ENCODE measurements around the gene CIRBP.

The CIRBP gene

GRCh38 chr19:1269065-1269477 lies at the start of gene CIRBP:
Gene CIRBP, plus strand, starts transcription at chr19:1269332. Its CDS starts 1,602 bp downstream, at chr19:1270934.
- peak; percentile 98 to 99 (median 99) for DNase-seq (ENCODE audit: low read depth in 3 of 3, low spot score in 1 of 3)

GRCh38 chr19:1219786-1220476 lies 49.2 kb upstream of the CIRBP start:
- DNase-seq (ENCODE audit: low read depth in 3 of 3, low spot score in 1 of 3): no peak

DNA sequence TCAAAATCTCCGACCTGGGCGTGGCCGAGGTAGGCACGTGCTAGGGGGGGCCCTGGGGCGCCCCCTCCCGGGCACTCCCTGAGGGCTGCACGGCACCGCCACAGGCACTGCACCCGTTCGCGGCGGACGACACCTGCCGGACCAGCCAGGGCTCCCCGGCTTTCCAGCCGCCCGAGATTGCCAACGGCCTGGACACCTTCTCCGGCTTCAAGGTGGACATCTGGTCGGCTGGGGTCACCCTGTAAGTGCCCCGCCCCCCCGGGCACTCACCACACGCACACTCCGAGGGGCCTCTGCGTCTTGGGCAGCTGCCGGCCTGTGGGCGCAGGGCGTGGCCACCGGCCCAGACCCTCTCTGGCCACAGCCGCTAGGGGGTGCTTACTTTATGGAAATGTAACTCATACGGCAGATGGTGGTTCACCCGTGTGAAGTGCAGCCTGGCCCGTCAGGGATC lies 48.6 kb upstream of the CIRBP start:
- DNase-seq (ENCODE audit: low read depth in 3 of 3, low spot score in 1 of 3): no peak

DNA sequence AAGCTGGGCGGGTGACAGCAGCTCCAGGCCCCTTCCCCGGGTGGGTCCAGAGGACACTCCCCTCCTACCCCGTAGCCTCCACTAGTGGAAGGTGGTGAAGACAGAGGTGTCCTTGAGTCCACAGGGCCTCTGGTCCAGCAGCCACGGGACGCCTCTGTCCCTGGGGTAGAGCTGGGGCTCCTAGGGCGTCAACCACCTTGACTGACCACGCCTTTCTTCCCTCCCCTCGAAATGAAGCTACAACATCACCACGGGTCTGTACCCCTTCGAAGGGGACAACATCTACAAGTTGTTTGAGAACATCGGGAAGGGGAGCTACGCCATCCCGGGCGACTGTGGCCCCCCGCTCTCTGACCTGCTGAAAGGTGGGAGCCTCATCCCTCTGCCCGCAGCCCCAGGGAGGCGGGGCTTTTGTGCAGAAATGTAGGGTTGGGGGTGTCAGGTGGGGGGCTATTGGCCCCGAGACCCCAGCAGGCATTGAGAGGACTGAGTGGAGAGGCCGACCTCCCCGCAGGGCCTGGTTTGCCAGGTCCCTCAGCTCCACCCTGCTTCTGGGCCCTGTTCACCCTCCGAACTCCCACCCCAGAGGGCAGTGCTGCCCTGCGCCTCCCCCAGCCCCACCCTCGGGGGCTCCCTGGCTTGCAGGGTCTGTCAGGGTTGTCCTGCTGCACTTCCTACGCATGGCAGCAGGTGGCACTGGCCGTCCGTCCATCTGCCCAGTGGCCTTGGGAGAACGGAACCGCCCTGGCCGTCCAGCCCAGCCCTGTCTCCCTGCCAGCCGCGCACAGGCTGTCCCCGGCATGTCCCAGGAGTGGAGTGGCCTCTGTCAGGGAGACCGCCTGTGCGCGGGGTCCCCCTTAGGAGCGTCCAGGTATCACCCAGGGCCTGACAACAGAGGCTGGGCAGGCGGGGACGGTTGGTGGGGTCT lies 47.9 kb upstream of the CIRBP start:
- DNase-seq (ENCODE audit: low read depth in 3 of 3, low spot score in 1 of 3): no peak

- no peak for DNase-seq (ENCODE audit: low read depth in 3 of 3, low spot score in 1 of 3)
Observed at GRCh38 chr19:1221904-1222255, 47.3 kb upstream of the CIRBP start.

GRCh38 chr19:1222394-1222793 lies 46.7 kb upstream of the CIRBP start:
- DNase-seq (ENCODE audit: low read depth in 3 of 3, low spot score in 1 of 3): no peak

DNA sequence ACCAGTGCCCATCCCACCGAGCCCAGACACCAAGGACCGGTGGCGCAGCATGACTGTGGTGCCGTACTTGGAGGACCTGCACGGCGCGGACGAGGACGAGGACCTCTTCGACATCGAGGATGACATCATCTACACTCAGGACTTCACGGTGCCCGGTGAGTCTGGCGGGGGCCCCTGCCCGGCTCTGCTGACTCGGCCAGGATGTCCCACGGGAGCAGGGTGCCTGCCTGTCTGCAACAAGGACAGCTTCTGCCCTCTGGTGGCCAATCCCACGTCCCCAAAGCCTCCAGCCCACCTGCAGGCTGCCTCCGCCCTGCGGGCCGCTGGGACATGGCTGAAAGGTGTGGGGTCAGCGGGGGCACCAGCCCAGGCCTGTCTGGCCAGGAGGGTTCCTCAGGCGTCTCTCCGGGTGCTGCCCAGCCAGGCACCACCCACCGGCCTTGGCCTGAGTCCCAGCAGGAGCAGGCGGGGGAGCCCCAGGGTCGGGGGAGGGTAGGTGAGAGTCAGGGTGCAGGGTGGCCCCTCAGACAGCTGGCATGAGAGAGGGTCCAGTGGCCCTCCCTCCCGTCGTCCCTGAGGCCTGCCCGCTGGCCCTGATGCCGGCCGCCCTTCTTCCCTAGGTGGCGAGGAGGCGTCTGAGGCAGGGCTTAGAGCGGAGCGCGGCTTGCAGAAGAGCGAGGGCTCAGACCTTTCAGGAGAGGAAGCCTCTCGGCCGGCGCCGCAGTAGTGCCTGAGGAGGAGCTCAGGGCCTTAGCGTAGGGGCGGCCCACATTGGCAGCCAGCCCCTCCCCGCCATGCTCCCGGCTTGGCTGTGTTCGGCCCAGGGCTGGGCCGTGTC lies 45.9 kb upstream of the CIRBP start:
- DNase-seq (ENCODE audit: low read depth in 3 of 3, low spot score in 1 of 3): no peak

DNA sequence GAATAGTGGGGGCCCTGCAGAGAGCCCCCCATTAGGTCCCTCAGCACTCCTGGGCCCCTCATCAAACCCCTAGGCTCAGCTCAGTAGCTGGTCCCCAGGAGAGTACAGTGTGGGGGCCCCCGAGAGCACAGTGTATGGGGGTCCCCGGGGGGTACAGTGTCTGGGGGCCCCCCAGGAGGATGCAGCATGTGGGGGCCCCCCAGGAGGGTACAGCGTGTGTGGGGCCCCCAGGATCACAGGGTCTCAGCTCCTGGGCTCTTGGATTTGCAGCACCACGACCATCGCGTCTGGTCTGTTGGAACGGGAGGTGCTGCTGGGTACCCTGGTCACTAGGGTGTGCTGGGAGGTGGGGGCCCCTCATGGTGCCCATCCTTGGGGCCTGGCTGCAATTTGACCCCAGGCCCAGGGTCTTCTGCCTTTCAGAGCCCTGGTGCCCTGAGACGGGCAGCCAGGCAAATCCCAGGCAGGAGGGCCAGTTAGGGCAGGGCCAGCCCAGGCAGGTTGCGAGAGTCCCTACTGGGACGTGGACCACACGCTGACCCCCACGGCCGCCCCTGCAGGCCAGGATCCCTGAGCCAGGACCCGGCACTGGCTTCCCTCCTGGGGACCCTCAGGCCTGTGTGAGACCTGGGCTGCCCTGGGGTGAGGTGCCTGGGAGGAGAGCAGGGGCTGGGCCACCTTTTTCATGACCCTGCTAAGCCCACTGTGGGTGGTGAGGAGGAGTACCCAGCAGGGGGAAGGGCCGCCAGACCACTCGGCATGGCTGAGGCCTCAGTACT lies 44.9 kb upstream of the CIRBP start:
- DNase-seq (ENCODE audit: low read depth in 3 of 3, low spot score in 1 of 3): no peak

DNA sequence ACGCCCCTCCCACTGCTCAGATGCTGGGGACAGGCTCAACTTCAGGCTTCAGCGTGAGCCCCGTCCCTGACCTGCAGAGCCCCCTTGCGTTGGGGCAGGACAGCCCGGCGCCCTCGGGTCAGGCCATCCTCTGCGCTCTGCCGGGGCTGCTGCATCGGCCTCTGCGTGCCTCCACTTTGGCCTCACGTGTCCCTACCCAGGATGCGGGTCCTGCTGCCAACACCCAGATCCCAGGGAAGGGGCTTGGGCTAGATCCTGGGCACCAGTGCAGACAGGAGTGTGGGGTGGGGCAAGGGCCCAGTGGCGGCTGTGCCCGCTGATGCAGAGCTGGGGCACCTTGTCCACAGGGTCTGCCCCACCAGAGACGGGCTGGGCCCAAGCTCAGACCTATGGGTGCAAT lies 44.3 kb upstream of the CIRBP start:
- no peak for DNase-seq (ENCODE audit: low read depth in 3 of 3, low spot score in 1 of 3)

GRCh38 chr19:1225440-1226226 lies 43.5 kb upstream of the CIRBP start:
- no peak for DNase-seq (ENCODE audit: low read depth in 3 of 3, low spot score in 1 of 3)

- no peak for DNase-seq (ENCODE audit: low read depth in 3 of 3, low spot score in 1 of 3)
Observed at GRCh38 chr19:1226227-1226518, 43.0 kb upstream of the CIRBP start.

- no peak for DNase-seq (ENCODE audit: low read depth in 3 of 3, low spot score in 1 of 3)
Observed at GRCh38 chr19:1226522-1227303, 42.4 kb upstream of the CIRBP start.

GRCh38 chr19:1227304-1228054 lies 41.7 kb upstream of the CIRBP start:
- DNase-seq (ENCODE audit: low read depth in 3 of 3, low spot score in 1 of 3): no peak

DNA sequence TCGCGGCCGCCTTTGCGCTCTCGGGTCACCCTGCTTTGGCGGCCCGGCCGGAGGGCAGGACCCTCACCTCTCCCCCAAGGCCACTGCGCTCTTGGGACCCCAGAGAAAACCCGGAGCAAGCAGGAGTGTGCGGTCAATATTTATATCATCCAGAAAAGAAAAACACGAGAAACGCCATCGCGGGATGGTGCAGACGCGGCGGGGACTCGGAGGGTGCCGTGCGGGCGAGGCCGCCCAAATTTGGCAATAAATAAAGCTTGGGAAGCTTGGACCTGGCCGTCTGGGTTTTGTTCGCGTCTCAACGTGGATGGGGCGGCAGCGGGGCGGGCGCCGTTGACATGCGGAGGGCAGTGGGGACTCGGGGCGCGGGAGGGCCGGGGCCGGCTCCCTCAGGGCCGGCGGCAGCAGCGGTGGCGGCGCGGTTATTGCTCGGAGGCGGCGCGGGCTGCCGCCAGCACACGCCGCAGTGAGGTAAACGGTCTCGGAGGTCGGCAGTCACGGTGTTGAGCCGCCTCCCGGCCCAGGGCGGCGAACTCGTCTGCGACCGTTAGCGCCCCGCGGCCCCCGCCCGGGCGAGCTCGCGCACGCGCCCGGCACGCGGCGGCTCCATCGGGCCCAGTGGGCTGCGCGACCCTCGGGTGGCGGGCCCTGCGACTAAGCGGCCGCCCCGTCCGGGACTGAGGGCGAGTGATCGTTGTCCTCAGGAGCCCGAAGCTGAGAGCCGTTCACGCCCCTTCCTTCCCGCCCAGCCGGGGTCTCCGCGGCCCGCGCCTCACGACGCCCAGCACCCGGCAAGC lies 40.8 kb upstream of the CIRBP start:
- no peak for DNase-seq (ENCODE audit: low read depth in 3 of 3, low spot score in 1 of 3)

DNA sequence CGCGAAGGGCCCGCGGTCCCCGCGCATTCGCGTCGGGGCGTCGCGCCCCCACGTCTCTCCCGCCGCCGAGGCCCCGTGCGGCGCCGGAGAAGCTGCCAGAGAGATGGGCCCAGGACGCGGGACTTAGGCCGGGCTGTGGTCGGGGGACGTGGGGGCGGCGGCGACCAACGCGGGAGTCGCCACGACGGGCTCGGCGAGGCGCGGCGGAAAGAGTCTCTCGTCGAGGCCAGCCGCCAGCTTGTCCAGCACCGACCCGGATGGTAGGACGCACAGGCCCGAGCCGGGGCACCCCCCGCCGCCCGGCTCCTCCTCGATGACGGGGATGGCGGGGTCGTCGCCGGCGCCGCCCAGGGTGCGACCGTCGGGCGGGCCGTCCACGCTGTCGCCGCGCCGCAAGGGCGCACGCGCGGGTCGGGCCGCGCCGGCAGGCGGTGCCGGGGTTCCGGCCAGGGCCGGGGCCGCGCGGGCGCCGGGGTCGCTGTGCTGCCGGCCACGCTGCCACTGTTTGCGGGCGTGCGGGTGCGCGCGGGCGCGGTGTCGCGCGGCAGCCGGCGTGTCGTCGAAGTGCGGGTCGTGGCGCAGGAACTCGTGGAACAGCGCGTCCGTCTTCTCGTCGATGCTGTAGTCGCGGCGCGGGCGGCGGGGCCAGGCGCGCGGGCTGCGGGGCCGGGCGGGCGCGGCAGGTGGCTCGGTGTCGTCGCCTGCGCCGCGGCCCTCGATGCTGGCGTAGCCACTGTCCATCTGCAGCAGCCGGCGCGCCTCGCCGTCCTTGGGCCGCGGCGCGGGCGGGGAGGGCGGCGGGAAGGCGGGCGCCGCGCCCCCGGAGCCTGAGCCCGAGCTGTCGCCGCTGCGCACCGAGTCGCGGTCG lies 39.8 kb upstream of the CIRBP start:
- DNase-seq (ENCODE audit: low read depth in 3 of 3, low spot score in 1 of 3): no peak

DNA sequence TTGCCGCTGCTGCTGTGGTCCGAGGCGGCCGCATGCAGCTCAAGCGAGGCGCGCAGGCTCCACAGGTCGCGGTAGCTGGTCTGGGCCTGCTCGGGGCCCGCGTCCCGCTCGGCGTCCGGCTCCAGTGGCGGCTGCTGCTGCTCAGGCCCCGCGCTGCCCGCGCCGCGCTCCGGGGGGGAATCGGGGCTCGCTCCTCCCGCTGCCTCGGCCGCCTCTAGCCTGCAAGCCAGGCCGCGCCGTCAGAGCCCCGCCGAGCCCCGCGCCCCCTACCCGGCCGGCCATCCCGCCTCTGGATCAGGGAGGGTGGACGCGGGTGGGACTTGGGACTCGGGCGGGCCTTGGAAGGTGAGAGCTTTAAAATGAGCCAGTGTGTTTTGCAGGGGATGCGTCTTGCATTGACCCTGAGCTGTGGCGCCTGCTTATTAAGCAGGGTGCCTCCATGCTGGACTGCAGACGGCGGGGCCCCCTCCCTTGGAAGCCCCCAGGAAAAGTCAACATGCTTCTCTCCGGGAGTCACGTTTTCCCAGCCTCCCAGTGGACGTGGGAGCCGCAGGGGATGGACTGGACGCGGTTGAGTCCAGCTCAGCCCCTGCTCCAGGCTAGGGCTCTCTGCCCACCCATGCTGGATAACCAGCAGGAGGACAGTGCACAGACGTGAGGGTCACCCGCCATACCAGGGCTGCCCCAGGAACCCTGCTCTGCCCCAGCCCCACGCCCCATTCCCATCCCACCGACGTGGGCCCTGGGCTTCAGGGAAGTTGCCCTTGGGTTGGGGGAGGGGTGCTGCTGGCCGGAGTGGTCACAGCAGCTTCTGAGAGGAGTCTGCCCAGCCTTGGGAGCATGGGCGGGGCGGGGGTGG lies 39.0 kb upstream of the CIRBP start:
- no peak for DNase-seq (ENCODE audit: low read depth in 3 of 3, low spot score in 1 of 3)

Data from stimulated activated CD4-positive, alpha-beta T cell treated with anti-CD3 and anti-CD28 coated beads, TNF-alpha, amount 100 ng/mL, for 1 hour (primary cell).